Effector memory CD8-positive, alpha-beta T cell (primary cell): ENCODE data around the gene SEPTIN7.

Source experiments
- ATAC-seq: fragments of 150-1000 bp; cut with Tn5 transposase; replicated peaks from 2 replicates; pipeline ENCODE4 v1.10.0; 2021; ENCODE audit warnings: mild to moderate bottlenecking, moderate library complexity
- DNase-seq, 3 experiments: peaks; one replicate each; pipeline ENCODE4 v3.0.0; 2021
- H3K27ac Mint-ChIP-seq, 2 donors: one replicate each; pipeline ENCODE4 v1.8.0; 2022; ENCODE audit warnings: mild to moderate bottlenecking in 2 of 2, mixed read lengths in 2 of 2, moderate library complexity in 2 of 2
- H3K27me3 Mint-ChIP-seq, 2 donors: one replicate each; pipeline ENCODE4 v1.8.0; 2022; ENCODE audit warnings: mixed read lengths in 2 of 2
- H3K36me3 Mint-ChIP-seq: one replicate; pipeline ENCODE4 v1.8.0; 2022; ENCODE audit warnings: mild to moderate bottlenecking, moderate library complexity, mixed read lengths; ENCODE audit not compliant: insufficient read depth
- H3K4me1 Mint-ChIP-seq, 2 donors: one replicate each; pipeline ENCODE4 v1.8.0; 2022; ENCODE audit warnings: low read depth in 2 of 2, mixed read lengths in 2 of 2
- H3K4me3 Mint-ChIP-seq, 2 donors: one replicate each; pipeline ENCODE4 v1.8.0; 2022; ENCODE audit warnings: mild to moderate bottlenecking in 2 of 2, mixed read lengths in 2 of 2, moderate library complexity in 2 of 2
- H3K9me3 Mint-ChIP-seq, 2 donors: one replicate each; pipeline ENCODE4 v1.8.0; 2022; ENCODE audit warnings: mixed read lengths in 2 of 2

The SEPTIN7 gene

GRCh38 chr7:35825974-35826373 lies 25.1 kb downstream of the SEPTIN7 start:
- Mint-ChIP-seq H3K27me3 (no peaks in the 10 kb centered on the region), H3K4me1 (peaks cover 28 to 34% of the 10 kb centered on the region in 2 donors), H3K9me3 (no peaks in the 10 kb centered on the region), H3K27ac (no peak overlapping the region), H3K36me3 (peaks cover 19% of the 10 kb centered on the region), H3K4me3 (no peak overlapping the region)
- DNase-seq, result no peak
- ATAC-seq, result no peak

DNA sequence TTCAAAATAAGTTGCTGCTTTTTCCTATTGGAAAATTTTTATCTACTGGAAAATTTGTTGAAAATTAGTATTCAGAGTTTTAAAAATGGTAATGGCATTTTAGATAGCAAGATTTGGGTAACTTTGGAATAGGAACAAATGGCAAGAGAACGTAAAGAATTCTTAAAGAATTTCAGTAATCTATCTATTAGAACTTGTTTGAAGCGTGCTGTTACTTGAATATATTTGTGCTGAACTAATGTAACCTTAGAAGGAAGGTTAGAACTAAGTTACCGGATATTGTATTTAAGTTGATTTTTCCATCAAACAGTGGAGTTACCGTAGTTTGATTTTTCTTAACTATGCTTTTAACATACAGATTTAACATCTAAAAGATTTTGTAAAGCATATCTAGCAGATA lies 25.9 kb downstream of the SEPTIN7 start:
- no peak overlapping the region for H3K4me3 Mint-ChIP-seq
- H3K36me3 Mint-ChIP-seq, result peaks cover 24% of the 10 kb centered on the region
- no peaks in the 10 kb centered on the region for H3K9me3 Mint-ChIP-seq
- ATAC-seq, result no peak
- no peaks in the 10 kb centered on the region for H3K27me3 Mint-ChIP-seq
- peaks cover 30 to 40% of the 10 kb centered on the region in 2 donors for H3K4me1 Mint-ChIP-seq
- DNase-seq, result no peak
- H3K27ac Mint-ChIP-seq, result no peak overlapping the region

DNA sequence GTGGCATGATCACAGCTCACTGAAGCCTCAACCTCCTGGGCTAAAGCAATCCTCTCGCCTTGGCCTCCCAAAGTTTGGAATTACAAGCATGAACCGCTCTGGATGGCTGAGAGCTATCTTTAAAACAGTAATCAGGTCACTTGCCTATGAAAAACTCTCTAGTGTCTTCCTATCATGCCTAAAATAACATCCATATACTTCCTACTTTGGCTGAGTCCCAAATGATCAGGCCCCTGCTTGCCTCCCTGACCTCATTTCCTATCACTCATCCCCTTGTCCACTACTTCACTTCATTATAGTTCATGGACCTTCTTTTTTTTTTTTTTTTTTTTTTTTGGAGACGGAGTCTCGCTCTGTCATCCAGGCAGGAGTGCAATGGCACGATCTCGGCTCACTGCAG lies 28.0 kb downstream of the SEPTIN7 start:
- no peak for ATAC-seq
- H3K27me3 Mint-ChIP-seq, result no peaks in the 10 kb centered on the region
- H3K9me3 Mint-ChIP-seq, result no peaks in the 10 kb centered on the region
- peak overlapping the region in 1 of 2 donors; percentile 32 for H3K27ac Mint-ChIP-seq
- H3K4me1 Mint-ChIP-seq, result peaks cover 35 to 54% of the 10 kb centered on the region in 2 donors
- DNase-seq, result no peak
- H3K4me3 Mint-ChIP-seq, result peak overlapping the region in 1 of 2 donors; percentile 4
- H3K36me3 Mint-ChIP-seq, result peaks cover 42% of the 10 kb centered on the region

DNA sequence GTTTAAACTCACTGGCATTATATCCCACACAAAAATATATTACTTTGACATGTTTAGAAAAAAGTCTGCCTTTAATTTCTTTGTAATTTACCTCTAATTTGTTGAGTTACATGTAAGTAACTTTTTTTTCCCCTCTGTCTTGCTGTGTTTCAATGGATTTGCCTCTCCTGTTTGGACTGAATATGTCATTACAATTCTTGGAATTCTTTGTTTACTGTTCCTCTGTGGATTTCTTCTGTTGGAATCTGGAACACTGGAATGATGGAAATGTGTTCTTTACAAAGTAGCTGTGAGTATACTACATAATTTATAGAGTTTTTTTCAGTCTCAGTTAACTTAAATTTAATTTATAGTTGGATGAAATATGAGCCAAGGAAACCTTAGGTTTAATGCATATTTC lies 30.4 kb downstream of the SEPTIN7 start:
- Mint-ChIP-seq H3K4me1 (peaks cover 44 to 69% of the 10 kb centered on the region in 2 donors), H3K36me3 (peaks cover 62% of the 10 kb centered on the region), H3K27me3 (no peaks in the 10 kb centered on the region), H3K4me3 (peak overlapping the region in 1 of 2 donors; percentile 5), H3K9me3 (no peaks in the 10 kb centered on the region), H3K27ac (peak overlapping the region; percentile 50 to 77)
- ATAC-seq (no peak), DNase-seq (no peak)

DNA sequence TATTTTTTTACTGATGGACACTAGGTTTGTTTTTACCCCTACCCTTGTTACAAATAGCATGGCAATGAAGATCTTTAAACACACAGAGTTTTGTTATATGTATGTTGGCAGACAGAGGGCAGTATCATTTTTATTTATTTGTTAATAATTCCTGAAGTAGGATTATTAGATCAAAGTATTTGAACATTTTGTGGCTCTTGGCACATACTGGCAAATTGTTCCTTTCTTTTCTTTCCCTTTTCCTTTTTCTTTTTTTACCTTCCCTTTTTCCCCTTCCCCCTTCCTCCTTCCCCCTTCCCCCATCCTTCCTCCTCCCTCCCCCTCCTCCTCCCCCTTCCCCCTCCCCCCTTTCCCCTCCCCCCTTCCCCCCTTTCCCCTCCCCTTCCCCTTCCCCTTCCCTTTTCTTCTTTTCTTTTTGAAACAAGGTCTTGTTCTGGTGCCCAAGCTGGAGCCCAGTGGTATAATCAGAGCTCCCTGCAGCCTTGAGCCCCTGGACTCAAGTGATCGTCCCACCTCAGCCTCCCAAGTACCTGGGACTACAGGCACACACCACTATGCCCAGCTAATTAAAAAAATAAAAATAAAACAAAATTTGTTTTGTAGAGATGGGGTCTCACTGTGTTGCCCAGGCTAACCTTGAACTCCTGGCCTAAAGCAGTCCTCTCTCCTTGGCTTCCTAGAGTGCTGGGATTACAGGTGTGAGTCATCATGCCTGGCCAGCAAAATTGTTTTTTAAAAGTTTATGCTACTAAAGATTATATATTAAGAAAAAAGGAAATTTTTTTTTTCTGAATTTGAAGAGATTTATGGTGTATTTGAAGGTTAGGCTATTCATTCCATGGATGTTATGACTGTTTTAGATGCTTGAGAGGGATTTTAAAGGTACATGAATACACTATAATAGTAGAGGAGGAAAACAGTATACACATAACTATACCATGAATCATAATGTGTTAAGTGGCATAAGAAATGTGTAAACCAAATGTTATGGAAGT lies 39.3 kb downstream of the SEPTIN7 start:
- no peak for DNase-seq
- ATAC-seq, result no peak
- Mint-ChIP-seq H3K4me1 (peaks cover 27 to 62% of the 10 kb centered on the region in 2 donors), H3K27me3 (no peaks in the 10 kb centered on the region), H3K36me3 (peaks cover 45% of the 10 kb centered on the region), H3K9me3 (no peaks in the 10 kb centered on the region), H3K27ac (peak overlapping the region in 1 of 2 donors; percentile 69), H3K4me3 (peak overlapping the region in 1 of 2 donors; percentile 13)

DNA sequence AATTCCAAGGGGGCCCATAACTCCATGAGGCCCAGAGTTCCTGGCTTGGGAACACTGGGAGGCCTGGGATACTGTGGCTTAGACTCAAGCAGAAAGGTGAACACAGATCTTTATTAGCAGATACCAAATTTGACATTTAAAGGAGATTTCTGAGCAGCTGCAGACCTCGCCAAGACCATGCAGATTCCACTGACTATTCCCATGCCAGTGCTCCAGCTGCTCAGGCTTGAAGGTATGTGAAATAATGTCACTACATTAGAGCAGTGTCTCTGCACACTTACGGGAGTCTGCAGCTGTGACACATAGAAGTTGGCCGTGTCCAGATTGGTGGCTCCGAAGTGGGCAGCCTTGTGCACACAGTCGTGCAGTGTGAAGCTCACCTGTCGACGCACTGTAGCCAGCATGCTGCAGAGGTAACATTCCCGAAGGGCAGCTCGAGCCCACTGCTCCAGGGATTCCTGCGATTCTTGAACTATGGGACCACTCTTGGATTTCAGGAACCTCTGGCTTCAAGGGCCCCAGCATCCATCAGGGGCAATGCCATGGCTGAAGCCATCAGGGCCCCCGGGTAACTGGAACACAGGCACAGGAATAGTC lies 46.1 kb downstream of the SEPTIN7 start:
- H3K27ac Mint-ChIP-seq, result no peak overlapping the region
- peaks cover 33 to 68% of the 10 kb centered on the region in 2 donors for H3K4me1 Mint-ChIP-seq
- ATAC-seq (no peak), DNase-seq (no peak)
- no peaks in the 10 kb centered on the region for H3K27me3 Mint-ChIP-seq
- no peaks in the 10 kb centered on the region for H3K9me3 Mint-ChIP-seq
- H3K4me3 Mint-ChIP-seq, result no peak overlapping the region
- peaks cover 58% of the 10 kb centered on the region for H3K36me3 Mint-ChIP-seq

DNA sequence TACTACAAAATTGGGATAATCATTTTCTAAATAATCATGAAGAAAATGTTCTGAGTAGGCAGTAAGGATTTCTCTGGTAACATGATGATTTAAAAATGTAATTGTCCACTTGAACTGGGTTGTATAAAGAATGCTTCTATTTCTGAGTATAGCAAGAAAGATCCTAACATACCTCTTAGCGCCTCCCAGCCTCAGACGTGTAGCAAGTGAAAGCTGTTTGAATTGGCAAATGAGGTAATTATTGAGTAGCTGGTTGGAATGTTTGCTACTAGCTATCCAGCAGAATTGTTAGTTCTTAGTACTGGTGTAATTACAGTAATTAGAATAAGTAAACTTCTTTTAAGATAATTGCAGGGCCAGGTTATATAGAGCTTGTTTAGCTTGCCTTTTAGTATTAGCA lies 47.9 kb downstream of the SEPTIN7 start:
- Mint-ChIP-seq H3K27me3 (no peaks in the 10 kb centered on the region), H3K27ac (peak overlapping the region; percentile 79 to 85), H3K4me3 (no peak overlapping the region), H3K9me3 (no peaks in the 10 kb centered on the region), H3K36me3 (peaks cover 56% of the 10 kb centered on the region), H3K4me1 (peaks cover 36 to 68% of the 10 kb centered on the region in 2 donors)
- no peak for DNase-seq
- ATAC-seq, result no peak

DNA sequence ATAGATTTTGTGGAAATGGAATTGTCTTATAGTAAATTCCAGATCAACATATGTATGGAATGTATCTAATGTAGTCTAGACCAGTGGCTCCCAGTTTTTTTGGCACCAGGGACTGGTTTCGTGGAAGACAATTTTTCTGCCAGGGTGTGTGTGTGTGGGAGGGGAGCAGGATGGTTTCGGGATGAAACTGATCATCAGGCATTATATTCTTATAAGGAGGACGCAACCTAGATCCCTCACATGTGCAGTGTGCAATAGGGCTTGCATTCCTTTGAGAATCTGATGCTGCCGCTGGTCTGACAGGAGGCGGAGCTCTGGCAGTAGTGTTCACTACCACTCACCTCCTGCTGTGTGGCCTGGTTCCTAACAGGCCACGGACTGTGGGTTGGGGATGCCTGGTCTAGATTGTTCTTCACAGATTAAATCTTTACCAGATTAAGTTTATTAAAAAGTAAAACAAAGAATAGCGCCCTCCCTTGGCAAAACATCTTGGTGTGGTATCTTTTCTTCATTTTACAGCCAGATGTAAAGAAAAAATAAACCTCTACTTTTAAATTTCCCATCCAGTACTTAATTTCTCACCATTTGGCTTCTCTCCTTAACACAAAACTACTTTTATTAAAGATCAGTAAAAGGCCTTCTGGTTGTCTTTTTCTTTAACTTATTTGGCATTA lies 48.4 kb downstream of the SEPTIN7 start:
- H3K27me3 Mint-ChIP-seq, result no peaks in the 10 kb centered on the region

GRCh38 chr7:35849954-35850353 lies 49.1 kb downstream of the SEPTIN7 start:
- DNase-seq (no peak), ATAC-seq (no peak)
- H3K9me3 Mint-ChIP-seq, result no peaks in the 10 kb centered on the region
- peak overlapping the region; percentile 12 to 79 for H3K27ac Mint-ChIP-seq
- peaks cover 36 to 70% of the 10 kb centered on the region in 2 donors for H3K4me1 Mint-ChIP-seq
- no peaks in the 10 kb centered on the region for H3K27me3 Mint-ChIP-seq
- no peak overlapping the region for H3K4me3 Mint-ChIP-seq
- H3K36me3 Mint-ChIP-seq, result peaks cover 53% of the 10 kb centered on the region

More for the DNA sequence above, 48.4 kb downstream of the SEPTIN7 start:
- Mint-ChIP-seq H3K9me3 (no peaks in the 10 kb centered on the region), H3K4me1 (peaks cover 36 to 71% of the 10 kb centered on the region in 2 donors), H3K36me3 (peaks cover 57% of the 10 kb centered on the region), H3K4me3 (no peak overlapping the region), H3K27ac (peak overlapping the region; percentile 79 to 85)
- peak; percentile 31 for ATAC-seq
- no peak for DNase-seq
